H1 (cell line): Measurements from ENCODE around the gene POLR2F.

Experiments
- ATF2 ChIP-seq: IDR thresholded peaks from 2 replicates; pipeline ENCODE4 v1.6.1; 2012; ENCODE audit warnings: low read length, inconsistent platforms
- BRCA1 ChIP-seq: IDR thresholded peaks from 2 replicates; pipeline ENCODE4 v1.6.1; 2012; ENCODE audit warnings: low read depth, low read length, improper control_type of control experiment
- CBX8 ChIP-seq: fragments of 300-800, 300-1000 bp; sonication (generic); IDR thresholded peaks from 2 replicates; pipeline ENCODE4 v1.7.1; 2016; ENCODE audit warnings: low read depth, low read length, borderline replicate concordance
- CHD2 ChIP-seq: IDR thresholded peaks from 2 replicates; pipeline ENCODE4 v1.6.1; 2012; ENCODE audit warnings: low read length, improper control_type of control experiment
- CTCF ChIP-seq, 3 experiments: IDR thresholded peaks; 1 replicate in 2 of 3; 2 replicates in 1 of 3; pipeline versions ENCODE4 v1.5.1 to v1.6.1; 2011; ENCODE audit warnings: low read length in 3 of 3, mild to moderate bottlenecking in 3 of 3, inconsistent platforms in 2 of 3, low read depth in 1 of 3, moderate library complexity in 1 of 3; ENCODE audit not compliant: insufficient read depth in 1 of 3; ENCODE audit errors: control extremely low read depth in 1 of 3
- EP300 ChIP-seq, 2 experiments: IDR thresholded peaks; 1 replicate in 1 of 2; 2 replicates in 1 of 2; pipeline ENCODE4 v1.6.1; 2011 to 2012; ENCODE audit warnings: low read depth in 2 of 2, low read length in 2 of 2, mild to moderate bottlenecking in 2 of 2, borderline replicate concordance in 1 of 2, inconsistent platforms in 1 of 2, moderate library complexity in 1 of 2
- POLR2A ChIP-seq, 2 experiments: IDR thresholded peaks; 1 replicate in 1 of 2; 2 replicates in 1 of 2; pipeline ENCODE4 v1.6.1; 2011; ENCODE audit warnings: low read depth in 2 of 2, low read length in 2 of 2, mild to moderate bottlenecking in 2 of 2; ENCODE audit errors: control extremely low read depth in 1 of 2
- RAD21 ChIP-seq, 2 experiments: IDR thresholded peaks in 1 of 2; conservative IDR thresholded peaks in 1 of 2; 2 replicates each; pipeline ENCODE4 v1.6.1; 2011; ENCODE audit warnings: low read depth in 2 of 2, low read length in 2 of 2, improper control_type of control experiment in 1 of 2, inconsistent platforms in 1 of 2, mild to moderate bottlenecking in 1 of 2, moderate library complexity in 1 of 2
- SRF ChIP-seq: IDR thresholded peaks from 2 replicates; pipeline ENCODE4 v1.6.1; 2011; ENCODE audit warnings: mild to moderate bottlenecking, low read depth, low read length, moderate library complexity
- SUZ12 ChIP-seq: fragments of 200-600 bp; sonication (generic); IDR thresholded peaks from 2 replicates; pipeline ENCODE4 v1.6.1; 2012; ENCODE audit warnings: mild to moderate bottlenecking, inconsistent platforms, low read length, moderate library complexity, mixed read lengths
- TF ChIP-seq, protein P1 (sequence below): IDR thresholded peaks from 2 replicates; pipeline ENCODE4 v1.6.1; 2011; ENCODE audit warnings: low read depth, mild to moderate bottlenecking, low read length; ENCODE audit not compliant: insufficient read depth

GRCh38 chr22:37967637-37968451 is 14.3 kb downstream of the POLR2F start:
- no peak for TF ChIP-seq CTCF (IDR thresholded peaks at IDR 0.05; ENCODE audit: control extremely low read depth in 1 of 3, insufficient read depth in 1 of 3, low read depth in 1 of 3, low read length in 3 of 3)
- no peak for TF ChIP-seq SRF
- no peak for TF ChIP-seq CBX8
- TF ChIP-seq POLR2A (IDR thresholded peaks at IDR 0.05; ENCODE audit: control extremely low read depth in 1 of 2, low read depth in 2 of 2, low read length in 2 of 2): no peak
- TF ChIP-seq RAD21 (IDR thresholded peaks at IDR 0.05 in 1 of 2, conservative IDR thresholded peaks at IDR 0.05 in 1 of 2; ENCODE audit: low read depth in 2 of 2, low read length in 2 of 2): no peak
- no peak for TF ChIP-seq EP300 (IDR thresholded peaks at IDR 0.05; ENCODE audit: borderline replicate concordance in 1 of 2, low read depth in 2 of 2, low read length in 2 of 2)
- TF ChIP-seq CHD2: no peak
- no peak for TF ChIP-seq SUZ12
- TF ChIP-seq BRCA1: no peak
- no peak for TF ChIP-seq ATF2
- TF ChIP-seq, protein P1, sequence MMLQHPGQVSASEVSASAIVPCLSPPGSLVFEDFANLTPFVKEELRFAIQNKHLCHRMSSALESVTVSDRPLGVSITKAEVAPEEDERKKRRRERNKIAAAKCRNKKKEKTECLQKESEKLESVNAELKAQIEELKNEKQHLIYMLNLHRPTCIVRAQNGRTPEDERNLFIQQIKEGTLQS: no peak
